NCI-H2081 treated with DMSO at 0.1 percent for 48 hours (cell line): ENCODE data around the gene KCNH1.
"Not testable (repeated sequence)": the region's sequence is repeated elsewhere in the genome, so short reads cannot be mapped to it uniquely, and the experiment has no call there.

Experiments
- DNase-seq: peaks from one replicate; lab custom pipeline; 2025; lab: John Stamatoyannopoulos, UW

Gene KCNH1

GRCh38 chr1:210995931-210996330 is 138.0 kb downstream of the KCNH1 start:
- DNase-seq, result not testable (repeated sequence)

- no peak for DNase-seq
Measured at GRCh38 chr1:210992837-210993236, 141.1 kb downstream of the KCNH1 start.

- no peak for DNase-seq
Measured at GRCh38 chr1:210989905-210990304, 144.0 kb downstream of the KCNH1 start.

- DNase-seq, result no peak
Measured at GRCh38 chr1:210981490-210981889, 152.5 kb downstream of the KCNH1 start.

GRCh38 chr1:210980082-210980481 is 153.9 kb downstream of the KCNH1 start:
- no peak for DNase-seq

GRCh38 chr1:210978974-210979354 is 155.0 kb downstream of the KCNH1 start:
- no peak for DNase-seq

- no peak for DNase-seq
Measured at GRCh38 chr1:210978316-210978973, 155.5 kb downstream of the KCNH1 start.

- DNase-seq, result no peak
Measured at GRCh38 chr1:210951279-210951678, 182.7 kb downstream of the KCNH1 start.

GRCh38 chr1:210949940-210950546 is 183.9 kb downstream of the KCNH1 start:
- not testable (repeated sequence) for DNase-seq

- DNase-seq, result no peak
Measured at GRCh38 chr1:210949489-210949888, 184.5 kb downstream of the KCNH1 start.

GRCh38 chr1:210949039-210949438 is 184.9 kb downstream of the KCNH1 start:
- DNase-seq, result no peak

GRCh38 chr1:210944252-210944651 is 189.7 kb downstream of the KCNH1 start:
- no peak for DNase-seq

- DNase-seq, result no peak
Measured at GRCh38 chr1:210942513-210942912, 191.4 kb downstream of the KCNH1 start.

- DNase-seq, result no peak
Measured at GRCh38 chr1:210940081-210940617, 193.8 kb downstream of the KCNH1 start.

- no peak for DNase-seq
Measured at GRCh38 chr1:210938416-210938925, 195.5 kb downstream of the KCNH1 start.

GRCh38 chr1:210937846-210938245 is 196.1 kb downstream of the KCNH1 start:
- DNase-seq, result no peak

GRCh38 chr1:210935905-210936304 is 198.0 kb downstream of the KCNH1 start:
- DNase-seq, result no peak

- DNase-seq, result no peak
Measured at GRCh38 chr1:210932104-210932503, 201.8 kb downstream of the KCNH1 start.

- DNase-seq, result no peak
Measured at GRCh38 chr1:210922666-210923065, 211.3 kb downstream of the KCNH1 start.

- no peak for DNase-seq
Measured at GRCh38 chr1:210920716-210921694, 212.9 kb downstream of the KCNH1 start.

- DNase-seq, result no peak
Measured at GRCh38 chr1:210920258-210920657, 213.7 kb downstream of the KCNH1 start.

- DNase-seq, result no peak
Measured at GRCh38 chr1:210918893-210919292, 215.1 kb downstream of the KCNH1 start.
